ENCODE measurements around the gene DNAJC13. TPM values are rescaled to one million over a fixed set of nuclear protein-coding genes. Genes with fewer than 3 reads are reported as not detected.
"Not testable (repeated sequence)": the region's sequence is repeated elsewhere in the genome, so short reads cannot be mapped to it uniquely, and the experiment has no call there.

DNAJC13 gene
- polyA plus RNA-seq, 3 donors, result 18.7 to 32.3 (median 20.8) TPM

- Histone ChIP-seq H3K27me3 (ENCODE audit: control insufficient read depth in 2 of 2, insufficient read depth in 2 of 2, low read length in 2 of 2) (no peaks in the 10 kb centered on the region), H3K79me2 (ENCODE audit: insufficient read depth, low read length) (no peaks in the 10 kb centered on the region), H3K4me2 (replicated peaks; ENCODE audit: extremely low read depth, low read length, poor library complexity, severe bottlenecking) (no peak overlapping the region), H4K20me1 (ENCODE audit: insufficient read depth, low read length) (no peaks in the 10 kb centered on the region), H3K9me3 (replicated peaks in 1 of 2; ENCODE audit: control insufficient read depth in 1 of 2, insufficient read depth in 1 of 2, low read length in 2 of 2) (no peaks in the 10 kb centered on the region), H3K27ac (ENCODE audit: low read depth in 1 of 2, low read length in 2 of 2) (no peak overlapping the region), H3K4me1 (ENCODE audit: control insufficient read depth in 1 of 2, insufficient read depth in 2 of 2, low read length in 2 of 2) (peaks cover 4 to 5% of the 10 kb centered on the region in 2 donors), H3K36me3 (replicated peaks in 1 of 2; ENCODE audit: control insufficient read depth in 1 of 2, insufficient read depth in 2 of 2, low read length in 2 of 2) (no peaks in the 10 kb centered on the region), H3K4me3 (replicated peaks in 1 of 3; ENCODE audit: low read depth in 2 of 3, low read length in 3 of 3) (no peak overlapping the region), H3K9ac (ENCODE audit: insufficient read depth, low read length, poor library complexity, severe bottlenecking) (no peak overlapping the region), H2AFZ (ENCODE audit: insufficient read depth, low read depth, low read length, poor library complexity, severe bottlenecking) (no peak overlapping the region)
- intact Hi-C loops (cut with micrococcal nuclease), result no loop called here
- Mint-ChIP-seq H3K27ac (peak overlapping the region in 1 of 7 donors; percentile 78), H3K4me1 (peaks cover 7% of the 10 kb centered on the region), H3K27me3 (ENCODE audit: low read depth in 3 of 3) (peaks cover 0 to 3% (median 0%) of the 10 kb centered on the region in 3 donors), H3K4me3 (no peak overlapping the region), H3K36me3 (peaks cover 4 to 12% of the 10 kb centered on the region in 2 donors), H3K9me3 (peaks cover 0 to 2% (median 0%) of the 10 kb centered on the region in 7 donors)
- no peak for DNase-seq
- no peak for TF ChIP-seq CTCF (IDR thresholded peaks at IDR 0.05)
- WGBS (ENCODE audit: insufficient coverage), result 100% methylated on average over 1 of the region's 5 CpGs
Observed at GRCh38 chr3:132555306-132556035, 138.2 kb downstream of the DNAJC13 start.

- H3K27me3 Mint-ChIP-seq (ENCODE audit: low read depth in 3 of 3); H3K9ac ChIP-seq (ENCODE audit: insufficient read depth, low read length, poor library complexity, severe bottlenecking); H3K4me1 Mint-ChIP-seq; H3K79me2 ChIP-seq (ENCODE audit: insufficient read depth, low read length); intact Hi-C loops (cut with micrococcal nuclease); H3K36me3 ChIP-seq (replicated peaks in 1 of 2; ENCODE audit: control insufficient read depth in 1 of 2, insufficient read depth in 2 of 2, low read length in 2 of 2); H3K27me3 ChIP-seq (ENCODE audit: control insufficient read depth in 2 of 2, insufficient read depth in 2 of 2, low read length in 2 of 2); H3K4me2 ChIP-seq (replicated peaks; ENCODE audit: extremely low read depth, low read length, poor library complexity, severe bottlenecking); H3K4me3 ChIP-seq (replicated peaks in 1 of 3; ENCODE audit: low read depth in 2 of 3, low read length in 3 of 3); H3K9me3 Mint-ChIP-seq; H3K4me3 Mint-ChIP-seq; DNase-seq; H3K4me1 ChIP-seq (ENCODE audit: control insufficient read depth in 1 of 2, insufficient read depth in 2 of 2, low read length in 2 of 2); H3K9me3 ChIP-seq (replicated peaks in 1 of 2; ENCODE audit: control insufficient read depth in 1 of 2, insufficient read depth in 1 of 2, low read length in 2 of 2); H3K27ac ChIP-seq (ENCODE audit: low read depth in 1 of 2, low read length in 2 of 2); H4K20me1 ChIP-seq (ENCODE audit: insufficient read depth, low read length); H2AFZ ChIP-seq (ENCODE audit: insufficient read depth, low read depth, low read length, poor library complexity, severe bottlenecking): not testable (repeated sequence)
- Mint-ChIP-seq H3K36me3 (peaks cover 6 to 16% of the 10 kb centered on the region in 2 donors), H3K27ac (peak overlapping the region in 1 of 7 donors; percentile 78)
- WGBS (ENCODE audit: insufficient coverage), result 85% methylated on average over 3 of the region's 3 CpGs
Observed at GRCh38 chr3:132556036-132556386, 138.7 kb downstream of the DNAJC13 start.
